ENCODE data around the gene SORCS1.

Gene SORCS1

GRCh38 chr10:106820579-106820978 lies 343.9 kb downstream of the SORCS1 start:
- DNase-seq (ENCODE audit: low spot score) (no peak), FAIRE-seq (no peak)

GRCh38 chr10:106819490-106819889 lies 345.0 kb downstream of the SORCS1 start:
- FAIRE-seq: no peak

GRCh38 chr10:106816318-106817085 lies 348.0 kb downstream of the SORCS1 start:
- no peak for FAIRE-seq
- DNase-seq (ENCODE audit: low spot score): no peak

More at GRCh38 chr10:106819490-106819889, 345.0 kb downstream of the SORCS1 start:
- no peak for DNase-seq (ENCODE audit: low spot score)

GRCh38 chr10:106815427-106816043 lies 349.0 kb downstream of the SORCS1 start:
- FAIRE-seq: no peak

GRCh38 chr10:106804992-106805582 lies 359.4 kb downstream of the SORCS1 start:
- FAIRE-seq: no peak
- DNase-seq (ENCODE audit: low spot score): no peak

More at GRCh38 chr10:106815427-106816043, 349.0 kb downstream of the SORCS1 start:
- DNase-seq (ENCODE audit: low spot score): no peak

- DNase-seq (ENCODE audit: low spot score) (no peak), FAIRE-seq (no peak)
These were observed 361.6 kb downstream of the SORCS1 start for GRCh38 chr10:106802949-106803348.

- FAIRE-seq (no peak), DNase-seq (ENCODE audit: low spot score) (no peak)
These were observed 364.7 kb downstream of the SORCS1 start for GRCh38 chr10:106799776-106800175.

GRCh38 chr10:106795619-106796018 lies 368.9 kb downstream of the SORCS1 start:
- FAIRE-seq (no peak), DNase-seq (ENCODE audit: low spot score) (no peak)

- DNase-seq (ENCODE audit: low spot score) (no peak), FAIRE-seq (no peak)
These were observed 370.9 kb downstream of the SORCS1 start for GRCh38 chr10:106793617-106794016.

- DNase-seq (ENCODE audit: low spot score) (no peak), FAIRE-seq (no peak)
These were observed 374.9 kb downstream of the SORCS1 start for GRCh38 chr10:106789623-106790022.

GRCh38 chr10:106788982-106789381 lies 375.5 kb downstream of the SORCS1 start:
- FAIRE-seq (no peak), DNase-seq (ENCODE audit: low spot score) (no peak)

GRCh38 chr10:106785528-106785927 lies 379.0 kb downstream of the SORCS1 start:
- DNase-seq (ENCODE audit: low spot score) (no peak), FAIRE-seq (no peak)

GRCh38 chr10:106780632-106781031 lies 383.9 kb downstream of the SORCS1 start:
- FAIRE-seq (no peak), DNase-seq (ENCODE audit: low spot score) (no peak)

GRCh38 chr10:106777841-106778240 lies 386.7 kb downstream of the SORCS1 start:
- FAIRE-seq (no peak), DNase-seq (ENCODE audit: low spot score) (no peak)

GRCh38 chr10:106775127-106775526 lies 389.4 kb downstream of the SORCS1 start:
- DNase-seq (ENCODE audit: low spot score): no peak
- no peak for FAIRE-seq

GRCh38 chr10:106772957-106773356 lies 391.5 kb downstream of the SORCS1 start:
- DNase-seq (ENCODE audit: low spot score): no peak
- no peak for FAIRE-seq

- DNase-seq (ENCODE audit: low spot score): no peak
- FAIRE-seq: no peak
These were observed 393.4 kb downstream of the SORCS1 start for GRCh38 chr10:106771154-106771553.

GRCh38 chr10:106768204-106768603 lies 396.3 kb downstream of the SORCS1 start:
- DNase-seq (ENCODE audit: low spot score): no peak
- no peak for FAIRE-seq

- no peak for DNase-seq (ENCODE audit: low spot score)
- FAIRE-seq: no peak
These were observed 398.6 kb downstream of the SORCS1 start for GRCh38 chr10:106765928-106766327.

- FAIRE-seq: no peak
- no peak for DNase-seq (ENCODE audit: low spot score)
These were observed 399.2 kb downstream of the SORCS1 start for GRCh38 chr10:106765241-106765754.

- FAIRE-seq: no peak
- DNase-seq (ENCODE audit: low spot score): no peak
These were observed 400.1 kb downstream of the SORCS1 start for GRCh38 chr10:106764360-106764759.

GRCh38 chr10:106761906-106762305 lies 402.6 kb downstream of the SORCS1 start:
- DNase-seq (ENCODE audit: low spot score): no peak
- FAIRE-seq: no peak

All from RCC 7860 (cell line).